Stimulated activated CD8-positive, alpha-beta memory T cell treated with anti-CD3 and anti-CD28 coated beads, Interleukin-4, amount 100 ng/mL, for 24 hours (primary cell): ENCODE measurements around the gene FOXA3.
A peak's percentile ranks its signal among the peaks of the same experiment; 100 is the strongest.
"Not testable (repeated sequence)": the region's sequence is repeated elsewhere in the genome, so short reads cannot be mapped to it uniquely, and the experiment has no call there.

Experiments used
- DNase-seq: peaks from one replicate; pipeline ENCODE4 v3.0.0-alpha.2; 2020; ENCODE audit warnings: low read depth

FOXA3 gene

GRCh38 chr19:45895519-45895972, 31.4 kb downstream of the FOXA3 start:
- DNase-seq = no peak

- DNase-seq = not testable (repeated sequence)
Measured at GRCh38 chr19:45895983-45896599, 32.0 kb downstream of the FOXA3 start.

- no peak for DNase-seq
Measured at GRCh38 chr19:45897261-45897812, 33.2 kb downstream of the FOXA3 start.

- DNase-seq = no peak
Measured at GRCh38 chr19:45899253-45899652, 35.1 kb downstream of the FOXA3 start.

GRCh38 chr19:45899919-45900589, 35.9 kb downstream of the FOXA3 start:
- DNase-seq = no peak

GRCh38 chr19:45900738-45901431, 36.8 kb downstream of the FOXA3 start:
- no peak for DNase-seq

- DNase-seq = peak; percentile 19
Measured at GRCh38 chr19:45901432-45901911, 37.3 kb downstream of the FOXA3 start.

GRCh38 chr19:45901912-45902650, 38.0 kb downstream of the FOXA3 start, which contains the start of gene MYPOP:
MYPOP (minus strand) TSS chr19:45902613; CDS start chr19:45901773, 840 bp downstream.
- no peak for DNase-seq

- peak; percentile 99 for DNase-seq
Measured at GRCh38 chr19:45902651-45903625, 38.8 kb downstream of the FOXA3 start.

- DNase-seq = no peak
Measured at GRCh38 chr19:45905011-45905410, 40.9 kb downstream of the FOXA3 start.

GRCh38 chr19:45906221-45906620, 42.1 kb downstream of the FOXA3 start:
- DNase-seq = no peak

- DNase-seq = no peak
Measured at GRCh38 chr19:45908956-45909355, 44.8 kb downstream of the FOXA3 start.

GRCh38 chr19:45911291-45911690, 47.2 kb downstream of the FOXA3 start:
- DNase-seq = no peak

GRCh38 chr19:45913874-45914830, 50.0 kb downstream of the FOXA3 start, which contains the start of gene NANOS2:
NANOS2 (minus strand) TSS chr19:45914778; CDS start chr19:45914693, 85 bp downstream.
- no peak for DNase-seq

GRCh38 chr19:45917421-45918091, 53.4 kb downstream of the FOXA3 start:
- DNase-seq = no peak

- DNase-seq = no peak
Measured at GRCh38 chr19:45918721-45919120, 54.6 kb downstream of the FOXA3 start.

GRCh38 chr19:45919678-45920077, 55.6 kb downstream of the FOXA3 start:
- no peak for DNase-seq

GRCh38 chr19:45920458-45920857, 56.3 kb downstream of the FOXA3 start:
- DNase-seq = no peak

GRCh38 chr19:45922281-45922680, 58.2 kb downstream of the FOXA3 start:
- DNase-seq = no peak
